HepG2 (cell line): ENCODE measurements around the gene CCDC85C. TPM values are rescaled to one million over a fixed set of nuclear protein-coding genes. Genes with fewer than 3 reads are reported as not detected.

Source experiments
- AKAP8 ChIP-seq: sonication (generic); formaldehyde crosslinking; IDR thresholded peaks from 2 replicates; pipeline ENCODE4 v1.5.1; 2020; ENCODE audit warnings: mild to moderate bottlenecking, missing genetic modification reagents
- EED ChIP-seq: sonication (generic); formaldehyde crosslinking; IDR thresholded peaks from 2 replicates; pipeline ENCODE4 v1.5.0; 2020; ENCODE audit warnings: mild to moderate bottlenecking, missing genetic modification reagents
- MAZ ChIP-seq, 2 experiments: sonication (generic) in 1 of 2; formaldehyde crosslinking in 1 of 2; IDR thresholded peaks; 2 replicates each; pipeline versions ENCODE4 v1.5.0 to v1.6.1; 2012 to 2020; ENCODE audit warnings: low read depth in 2 of 2, mild to moderate bottlenecking in 2 of 2, borderline replicate concordance in 1 of 2, improper control_type of control experiment in 1 of 2, low read length in 1 of 2, missing genetic modification reagents in 1 of 2, moderate library complexity in 1 of 2
- ONECUT2 ChIP-seq: sonication (generic); formaldehyde crosslinking; IDR thresholded peaks from 2 replicates; pipeline ENCODE4 v1.4.0; 2020; ENCODE audit warnings: missing genetic modification reagents
- RBM22 ChIP-seq: fragments of 200-400 bp; formaldehyde crosslinking; optimal IDR thresholded peaks from 2 replicates; pipeline ENCODE3; 2017; ENCODE audit warnings: mild to moderate bottlenecking, low read length, moderate library complexity
- ZBTB38 ChIP-seq: sonication (generic); formaldehyde crosslinking; IDR thresholded peaks from 2 replicates; pipeline ENCODE4 v1.5.1; 2020; ENCODE audit warnings: mild to moderate bottlenecking, missing genetic modification reagents
- ZBTB4 ChIP-seq: sonication (generic); formaldehyde crosslinking; IDR thresholded peaks from 2 replicates; pipeline ENCODE4 v1.4.0; 2020; ENCODE audit warnings: missing genetic modification reagents, mild to moderate bottlenecking, borderline replicate concordance
- ZNF274 ChIP-seq: sonication (generic); formaldehyde crosslinking; IDR thresholded peaks from 2 replicates; pipeline ENCODE4 v1.5.1; 2020; ENCODE audit warnings: mild to moderate bottlenecking, missing genetic modification reagents
- ZNF770 ChIP-seq: sonication (generic); formaldehyde crosslinking; IDR thresholded peaks from 2 replicates; pipeline ENCODE4 v1.5.0; 2020; ENCODE audit warnings: mild to moderate bottlenecking, missing genetic modification reagents
- polyA plus RNA-seq, 8 experiments: library from polyadenylated mRNA; depleted of rRNA in 3 of 8; stranded (reverse) in 7 of 8; unstranded in 1 of 8; fragments of >200 nt; fragmentation: Illumina TruSeq in 4 of 8; extraction: Trizol in 4 of 8; gene quantifications; 2 replicates each; pipeline versions ENCODE4 v1.2.1 to v1.2.3, GENCODE V29; 2011 to 2016; ENCODE audit warnings: low read depth in 4 of 8, missing spikeins in 1 of 8, mixed read lengths in 1 of 8; ENCODE audit not compliant: insufficient read depth in 1 of 8
- total RNA-seq, 5 experiments: library from RNA; depleted of rRNA; stranded (reverse); fragments of >200 nt; fragmentation: Illumina TruSeq; extraction: Trizol; gene quantifications; 2 replicates each; pipeline ENCODE4 v1.2.3, GENCODE V29; 2016; ENCODE audit warnings: low read depth in 1 of 5
- TF ChIP-seq, protein P1 (sequence below): sonication (generic); formaldehyde crosslinking; IDR thresholded peaks from 2 replicates; pipeline ENCODE4 v1.4.0; 2020; ENCODE audit warnings: missing genetic modification reagents
- TF ChIP-seq, protein P2 (sequence below): sonication (generic); formaldehyde crosslinking; IDR thresholded peaks from 2 replicates; pipeline ENCODE4 v1.5.1; 2020; ENCODE audit warnings: mild to moderate bottlenecking, missing genetic modification reagents, moderate library complexity
- TF ChIP-seq, protein P3 (sequence below): sonication (generic); formaldehyde crosslinking; IDR thresholded peaks from 2 replicates; pipeline ENCODE4 v1.5.1; 2020; ENCODE audit warnings: mild to moderate bottlenecking, moderate library complexity, missing genetic modification reagents

Gene CCDC85C
- total and polyA plus RNA-seq, 2 of the 13 experiments (the other 11 are each of a cell fraction or from before 2014, with no cell fraction given) = 18.8 to 43.8 TPM

DNA sequence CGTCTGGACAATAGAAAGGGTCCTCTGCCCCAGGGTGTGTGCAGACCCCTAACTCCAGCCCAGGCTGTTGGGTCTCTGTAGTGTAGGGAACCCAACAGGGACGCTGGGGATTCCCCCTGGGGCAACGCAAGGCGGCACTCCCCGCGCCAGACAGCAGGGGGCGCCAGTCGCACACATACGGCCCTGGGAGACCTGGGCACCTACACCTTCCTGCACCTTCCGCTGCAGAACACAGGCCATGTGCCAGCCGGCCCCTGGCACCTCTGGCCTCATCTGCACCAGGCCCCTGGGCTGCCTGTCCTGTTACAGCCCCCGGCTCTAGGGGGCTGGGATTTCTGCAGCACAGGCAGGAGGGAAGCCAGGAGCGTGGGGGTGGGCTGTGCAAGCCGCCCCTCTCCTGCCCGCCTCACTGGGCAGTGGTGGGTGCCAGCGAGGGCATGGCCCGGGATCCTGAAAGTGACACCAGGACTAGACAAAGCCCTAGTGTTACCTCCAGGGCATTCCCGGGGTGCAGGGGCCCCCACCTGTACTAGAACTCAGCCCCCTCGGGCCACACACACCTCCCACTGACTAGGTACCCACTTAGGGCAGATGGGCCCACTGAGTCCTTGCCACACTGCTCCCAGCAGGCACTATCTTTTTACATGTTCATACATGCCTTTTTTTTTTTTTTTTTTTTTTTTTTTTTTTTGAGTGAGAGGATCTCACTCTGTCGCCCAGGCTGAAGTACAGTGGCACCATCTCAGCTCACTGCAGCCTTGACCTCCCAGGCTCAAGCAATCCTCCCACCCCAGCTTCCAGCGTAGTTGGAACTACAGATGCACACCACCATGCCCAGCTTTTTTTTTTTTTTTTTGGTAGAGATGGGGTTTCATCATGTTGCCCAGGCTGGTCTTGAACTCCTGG lies 85.3 kb downstream of the CCDC85C start (continued):
- TF ChIP-seq, protein P1, sequence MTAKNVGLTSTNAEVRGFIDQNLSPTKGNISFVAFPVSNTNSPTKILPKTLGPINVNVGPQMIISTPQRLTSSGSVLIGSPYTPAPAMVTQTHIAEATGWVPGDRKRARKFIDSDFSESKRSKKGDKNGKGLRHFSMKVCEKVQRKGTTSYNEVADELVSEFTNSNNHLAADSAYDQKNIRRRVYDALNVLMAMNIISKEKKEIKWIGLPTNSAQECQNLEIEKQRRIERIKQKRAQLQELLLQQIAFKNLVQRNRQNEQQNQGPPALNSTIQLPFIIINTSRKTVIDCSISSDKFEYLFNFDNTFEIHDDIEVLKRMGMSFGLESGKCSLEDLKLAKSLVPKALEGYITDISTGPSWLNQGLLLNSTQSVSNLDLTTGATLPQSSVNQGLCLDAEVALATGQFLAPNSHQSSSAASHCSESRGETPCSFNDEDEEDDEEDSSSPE (CRISPR knock-in tag) = peak; percentile 22; the same call in 1 of the 2 replicates
- TF ChIP-seq ZNF770 (CRISPR knock-in tag) (peak; percentile 4; the same call in 1 of the 2 replicates), ZBTB4 (CRISPR knock-in tag) (peak; percentile 27; the same call in 1 of the 2 replicates), ZNF274 (CRISPR knock-in tag) (no peak), ZBTB38 (0 out of 2 replicates have a peak, but pooled peaks have one; percentile 30), RBM22 (peak; percentile 31), EED (CRISPR knock-in tag) (0 out of 2 replicates have a peak, but pooled peaks have one; percentile 13), AKAP8 (CRISPR knock-in tag) (0 out of 2 replicates have a peak, but pooled peaks have one; percentile 40), MAZ (IDR thresholded peaks at IDR 0.05; ENCODE audit: borderline replicate concordance, low read depth, low read length) (no peak), MAZ (CRISPR knock-in tag; IDR thresholded peaks at IDR 0.05; ENCODE audit: low read depth) (peak; percentile 65; the same call in 1 of the 2 replicates), ONECUT2 (no peak)
- TF ChIP-seq, protein P2, sequence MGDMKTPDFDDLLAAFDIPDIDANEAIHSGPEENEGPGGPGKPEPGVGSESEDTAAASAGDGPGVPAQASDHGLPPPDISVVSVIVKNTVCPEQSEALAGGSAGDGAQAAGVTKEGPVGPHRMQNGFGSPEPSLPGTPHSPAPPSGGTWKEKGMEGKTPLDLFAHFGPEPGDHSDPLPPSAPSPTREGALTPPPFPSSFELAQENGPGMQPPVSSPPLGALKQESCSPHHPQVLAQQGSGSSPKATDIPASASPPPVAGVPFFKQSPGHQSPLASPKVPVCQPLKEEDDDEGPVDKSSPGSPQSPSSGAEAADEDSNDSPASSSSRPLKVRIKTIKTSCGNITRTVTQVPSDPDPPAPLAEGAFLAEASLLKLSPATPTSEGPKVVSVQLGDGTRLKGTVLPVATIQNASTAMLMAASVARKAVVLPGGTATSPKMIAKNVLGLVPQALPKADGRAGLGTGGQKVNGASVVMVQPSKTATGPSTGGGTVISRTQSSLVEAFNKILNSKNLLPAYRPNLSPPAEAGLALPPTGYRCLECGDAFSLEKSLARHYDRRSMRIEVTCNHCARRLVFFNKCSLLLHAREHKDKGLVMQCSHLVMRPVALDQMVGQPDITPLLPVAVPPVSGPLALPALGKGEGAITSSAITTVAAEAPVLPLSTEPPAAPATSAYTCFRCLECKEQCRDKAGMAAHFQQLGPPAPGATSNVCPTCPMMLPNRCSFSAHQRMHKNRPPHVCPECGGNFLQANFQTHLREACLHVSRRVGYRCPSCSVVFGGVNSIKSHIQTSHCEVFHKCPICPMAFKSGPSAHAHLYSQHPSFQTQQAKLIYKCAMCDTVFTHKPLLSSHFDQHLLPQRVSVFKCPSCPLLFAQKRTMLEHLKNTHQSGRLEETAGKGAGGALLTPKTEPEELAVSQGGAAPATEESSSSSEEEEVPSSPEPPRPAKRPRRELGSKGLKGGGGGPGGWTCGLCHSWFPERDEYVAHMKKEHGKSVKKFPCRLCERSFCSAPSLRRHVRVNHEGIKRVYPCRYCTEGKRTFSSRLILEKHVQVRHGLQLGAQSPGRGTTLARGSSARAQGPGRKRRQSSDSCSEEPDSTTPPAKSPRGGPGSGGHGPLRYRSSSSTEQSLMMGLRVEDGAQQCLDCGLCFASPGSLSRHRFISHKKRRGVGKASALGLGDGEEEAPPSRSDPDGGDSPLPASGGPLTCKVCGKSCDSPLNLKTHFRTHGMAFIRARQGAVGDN (CRISPR knock-in tag) = peak; percentile 67
- TF ChIP-seq, protein P3, sequence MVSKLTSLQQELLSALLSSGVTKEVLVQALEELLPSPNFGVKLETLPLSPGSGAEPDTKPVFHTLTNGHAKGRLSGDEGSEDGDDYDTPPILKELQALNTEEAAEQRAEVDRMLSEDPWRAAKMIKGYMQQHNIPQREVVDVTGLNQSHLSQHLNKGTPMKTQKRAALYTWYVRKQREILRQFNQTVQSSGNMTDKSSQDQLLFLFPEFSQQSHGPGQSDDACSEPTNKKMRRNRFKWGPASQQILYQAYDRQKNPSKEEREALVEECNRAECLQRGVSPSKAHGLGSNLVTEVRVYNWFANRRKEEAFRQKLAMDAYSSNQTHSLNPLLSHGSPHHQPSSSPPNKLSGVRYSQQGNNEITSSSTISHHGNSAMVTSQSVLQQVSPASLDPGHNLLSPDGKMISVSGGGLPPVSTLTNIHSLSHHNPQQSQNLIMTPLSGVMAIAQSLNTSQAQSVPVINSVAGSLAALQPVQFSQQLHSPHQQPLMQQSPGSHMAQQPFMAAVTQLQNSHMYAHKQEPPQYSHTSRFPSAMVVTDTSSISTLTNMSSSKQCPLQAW (CRISPR knock-in tag) = peak; percentile 28; the same call in 1 of the 2 replicates
